ENCODE measurements around the gene RNF20. TPM values are rescaled to one million over a fixed set of nuclear protein-coding genes. Genes with fewer than 3 reads are reported as not detected.

Gene RNF20
- total RNA-seq, 2 donors from 2014 or later, result 24.1 to 36.7 TPM

GRCh38 chr9:101527066-101527465, 6.6 kb upstream of the RNF20 start:
- intact Hi-C loops (cut with DNase I), result no loop called here
- no peak overlapping the region for H3K27ac ChIP-seq
- TF ChIP-seq CTCF (IDR thresholded peaks at IDR 0.05), result no peak
- no peak for TF ChIP-seq POLR2A (IDR thresholded peaks at IDR 0.05)
- no peak for TF ChIP-seq POLR2AphosphoS5 (IDR thresholded peaks at IDR 0.05)
- no peaks in the 10 kb centered on the region for H3K9me3 ChIP-seq
- no peak overlapping the region for H3K4me3 ChIP-seq
- DNase-seq (ENCODE audit: low spot score), result no peak
- no peaks in the 10 kb centered on the region for H3K4me1 ChIP-seq (replicated peaks)
- 80% methylated on average over 6 of the region's 6 CpGs for whole genome bisulfite sequencing
- no peaks in the 10 kb centered on the region for H3K36me3 ChIP-seq
- H3K27me3 ChIP-seq (replicated peaks; ENCODE audit: insufficient read depth), result peaks cover 3% of the 10 kb centered on the region

DNA sequence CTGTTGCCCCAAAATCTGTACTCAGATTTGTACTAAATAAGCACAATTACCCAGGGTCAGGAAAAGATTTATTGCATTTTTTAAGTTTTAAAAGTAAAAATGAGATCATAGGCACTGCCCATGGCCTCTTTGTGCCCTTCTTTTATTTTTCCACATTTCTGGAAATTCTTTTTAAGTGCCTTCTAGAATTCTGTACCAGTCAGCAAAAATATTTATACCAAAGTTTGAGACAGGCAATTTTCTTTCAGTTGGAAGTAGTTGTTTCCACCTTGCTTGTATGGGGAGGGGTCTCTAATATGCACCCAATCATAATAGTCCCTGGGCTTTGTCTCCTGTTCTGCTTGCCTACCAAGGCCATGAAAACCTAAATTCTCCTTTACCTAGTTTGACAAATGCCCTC, 5.6 kb upstream of the RNF20 start:
- intact Hi-C loops (cut with DNase I), result no loop called here

DNA sequence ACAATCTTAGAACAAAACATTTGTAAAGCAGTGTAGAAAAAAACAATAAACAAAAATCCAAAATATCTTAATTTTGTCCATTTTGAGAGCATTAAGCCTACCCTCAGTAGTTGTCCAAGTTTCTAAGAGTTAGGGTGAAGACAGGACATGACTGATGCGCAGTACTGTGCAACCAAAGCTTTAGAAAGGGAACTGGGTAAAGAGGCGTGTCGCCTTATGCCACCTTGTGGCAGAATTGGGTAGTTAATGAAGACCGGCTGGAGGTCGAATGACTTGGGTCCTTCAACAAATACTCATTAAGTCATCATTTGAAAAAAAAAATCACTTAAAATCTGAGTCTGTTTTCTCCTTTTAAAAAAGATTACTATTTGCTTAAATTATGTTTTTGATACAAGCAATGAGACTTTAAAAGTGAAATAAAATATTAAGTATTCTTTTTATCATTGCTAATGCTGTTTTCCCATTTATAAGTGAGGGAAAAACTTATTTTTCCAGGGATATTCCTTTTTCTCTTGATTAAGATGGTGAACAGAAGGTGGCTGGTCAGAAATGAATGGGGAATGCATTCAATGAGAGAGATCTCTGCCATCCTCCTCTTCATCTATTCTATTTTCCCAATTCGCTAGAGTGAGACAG, 3.5 kb upstream of the RNF20 start:
- H3K36me3 ChIP-seq, result no peaks in the 10 kb centered on the region
- H3K27ac ChIP-seq, result no peak overlapping the region
- H3K9me3 ChIP-seq, result no peaks in the 10 kb centered on the region
- H3K4me1 ChIP-seq (replicated peaks), result no peaks in the 10 kb centered on the region
- intact Hi-C loops (cut with DNase I), result loop anchor here (5.0 kb wide), 2 partner anchors 73 to 133 kb away; partner anchors contain the start of genes MRPL50 and ZNF189
- 19% methylated on average over 6 of the region's 6 CpGs for WGBS
- H3K4me3 ChIP-seq, result no peak overlapping the region
- H3K27me3 ChIP-seq (replicated peaks; ENCODE audit: insufficient read depth), result no peaks in the 10 kb centered on the region
- TF ChIP-seq POLR2A (IDR thresholded peaks at IDR 0.05) (no peak), CTCF (IDR thresholded peaks at IDR 0.05) (peak; percentile 48 to 88 (median 86)), POLR2AphosphoS5 (IDR thresholded peaks at IDR 0.05) (peak; percentile 56)
- DNase-seq (ENCODE audit: low spot score), result peak; percentile 73

More for the DNA sequence above, 5.6 kb upstream of the RNF20 start:
- Histone ChIP-seq H3K27ac (no peak overlapping the region), H3K4me3 (no peak overlapping the region), H3K4me1 (replicated peaks) (no peaks in the 10 kb centered on the region), H3K27me3 (replicated peaks; ENCODE audit: insufficient read depth) (peaks cover 3% of the 10 kb centered on the region), H3K9me3 (no peaks in the 10 kb centered on the region), H3K36me3 (no peaks in the 10 kb centered on the region)
- DNase-seq (ENCODE audit: low spot score), result no peak
- no peak for TF ChIP-seq CTCF (IDR thresholded peaks at IDR 0.05)
- no peak for TF ChIP-seq POLR2A (IDR thresholded peaks at IDR 0.05)
- no peak for TF ChIP-seq POLR2AphosphoS5 (IDR thresholded peaks at IDR 0.05)

DNA sequence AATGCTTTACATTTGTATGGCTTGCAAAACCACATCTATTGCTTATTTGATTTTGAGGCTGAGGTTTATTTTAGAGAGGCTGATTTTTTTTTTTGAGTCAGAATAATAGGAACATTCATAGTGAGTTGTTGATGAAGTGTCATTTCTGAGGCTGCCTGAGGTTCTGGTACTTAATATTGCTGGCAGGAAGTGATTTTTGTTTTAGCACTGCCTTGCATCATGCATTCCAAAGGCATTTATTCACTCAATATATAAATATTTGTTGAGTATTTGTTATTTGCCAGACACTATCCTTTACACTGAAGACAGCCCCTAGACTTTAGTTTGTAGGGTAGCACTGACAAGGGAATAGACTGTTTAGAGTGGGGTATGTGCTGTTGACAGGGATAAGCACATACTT, 2.7 kb downstream of the RNF20 start:
- intact Hi-C loops (cut with DNase I), result no loop called here
- Histone ChIP-seq H3K36me3 (no peaks in the 10 kb centered on the region), H3K27me3 (replicated peaks; ENCODE audit: insufficient read depth) (no peaks in the 10 kb centered on the region), H3K9me3 (no peaks in the 10 kb centered on the region), H3K27ac (no peak overlapping the region), H3K4me1 (replicated peaks) (no peaks in the 10 kb centered on the region), H3K4me3 (no peak overlapping the region)
- no peak for TF ChIP-seq POLR2A (IDR thresholded peaks at IDR 0.05)
- TF ChIP-seq POLR2AphosphoS5 (IDR thresholded peaks at IDR 0.05), result no peak
- no peak for TF ChIP-seq CTCF (IDR thresholded peaks at IDR 0.05)
- no peak for DNase-seq (ENCODE audit: low spot score)

GRCh38 chr9:101536938-101537337, 3.3 kb downstream of the RNF20 start:
- no peak for DNase-seq (ENCODE audit: low spot score)
- no peaks in the 10 kb centered on the region for H3K27me3 ChIP-seq (replicated peaks; ENCODE audit: insufficient read depth)
- no peak for TF ChIP-seq POLR2AphosphoS5 (IDR thresholded peaks at IDR 0.05)
- TF ChIP-seq POLR2A (IDR thresholded peaks at IDR 0.05), result no peak
- TF ChIP-seq CTCF (IDR thresholded peaks at IDR 0.05), result no peak
- 96% methylated on average over 2 of the region's 2 CpGs for WGBS
- no peak overlapping the region for H3K27ac ChIP-seq
- H3K9me3 ChIP-seq, result no peaks in the 10 kb centered on the region
- no peak overlapping the region for H3K4me3 ChIP-seq
- H3K36me3 ChIP-seq, result no peaks in the 10 kb centered on the region
- intact Hi-C loops (cut with DNase I), result no loop called here
- H3K4me1 ChIP-seq (replicated peaks), result no peaks in the 10 kb centered on the region
